ENCODE measurements around the gene UBE2U.
A peak's percentile ranks its signal among the peaks of the same experiment; 100 is the strongest.
"Not testable (repeated sequence)": the region's sequence is repeated elsewhere in the genome, so short reads cannot be mapped to it uniquely, and the experiment has no call there.

UBE2U gene

GRCh38 chr1:64194168-64195080 is 9.0 kb upstream of the UBE2U start:
- FAIRE-seq, result no peak

GRCh38 chr1:64195081-64195395 is 8.4 kb upstream of the UBE2U start:
- no peak for FAIRE-seq

GRCh38 chr1:64196074-64196870 is 7.2 kb upstream of the UBE2U start:
- FAIRE-seq, result no peak

- no peak for FAIRE-seq
Measured at GRCh38 chr1:64197076-64197475, 6.3 kb upstream of the UBE2U start.

- no peak for FAIRE-seq
Measured at GRCh38 chr1:64199154-64199553, 4.3 kb upstream of the UBE2U start.

GRCh38 chr1:64200064-64200463 is 3.4 kb upstream of the UBE2U start:
- FAIRE-seq, result no peak

- FAIRE-seq, result no peak
Measured at GRCh38 chr1:64209221-64209620, 5.8 kb downstream of the UBE2U start.

GRCh38 chr1:64212031-64212430 is 8.6 kb downstream of the UBE2U start:
- FAIRE-seq, result no peak

GRCh38 chr1:64215576-64215975 is 12.2 kb downstream of the UBE2U start:
- FAIRE-seq, result no peak

- no peak for FAIRE-seq
Measured at GRCh38 chr1:64220241-64220640, 16.8 kb downstream of the UBE2U start.

GRCh38 chr1:64223329-64224151 is 20.1 kb downstream of the UBE2U start:
- FAIRE-seq, result no peak

GRCh38 chr1:64224236-64224635 is 20.8 kb downstream of the UBE2U start:
- not testable (repeated sequence) for FAIRE-seq

GRCh38 chr1:64228167-64228957 is 24.9 kb downstream of the UBE2U start:
- no peak for FAIRE-seq

- no peak for FAIRE-seq
Measured at GRCh38 chr1:64229307-64229706, 25.9 kb downstream of the UBE2U start.

- FAIRE-seq, result peak; percentile 47
Measured at GRCh38 chr1:64231153-64231552, 27.7 kb downstream of the UBE2U start.

- FAIRE-seq, result no peak
Measured at GRCh38 chr1:64231654-64232053, 28.2 kb downstream of the UBE2U start.

- no peak for FAIRE-seq
Measured at GRCh38 chr1:64234714-64235113, 31.3 kb downstream of the UBE2U start.

GRCh38 chr1:64235181-64235580 is 31.8 kb downstream of the UBE2U start:
- no peak for FAIRE-seq

- FAIRE-seq, result no peak
Measured at GRCh38 chr1:64235910-64236309, 32.5 kb downstream of the UBE2U start.

- no peak for FAIRE-seq
Measured at GRCh38 chr1:64236541-64236954, 33.1 kb downstream of the UBE2U start.

GRCh38 chr1:64239519-64239918 is 36.1 kb downstream of the UBE2U start:
- not testable (repeated sequence) for FAIRE-seq

- no peak for FAIRE-seq
Measured at GRCh38 chr1:64240206-64240605, 36.8 kb downstream of the UBE2U start.
